MM.1S (cell line): ENCODE measurements around the gene PARVA.

ENCODE experiments used
- DNase-seq: peaks from one replicate; pipeline ENCODE4 v3.0.0-alpha.2; 2015
- H2AFZ ChIP-seq: fragments of 300-600 bp; sonication (generic); 2 replicates; pipeline ENCODE4 v1.6.0; 2016; ENCODE audit warnings: antibody characterized with exemption, low read length
- H3F3A ChIP-seq: fragments of 300-600 bp; sonication (generic); 2 replicates; pipeline ENCODE4 v1.6.1; 2016; ENCODE audit warnings: mild to moderate bottlenecking, antibody characterized with exemption, low read length, moderate library complexity, mixed read lengths; ENCODE audit not compliant: insufficient read depth
- H3K27ac ChIP-seq: fragments of 300-600 bp; sonication (generic); 2 replicates; pipeline ENCODE4 v1.5.1; 2016; ENCODE audit warnings: mild to moderate bottlenecking, low read length
- H3K27me3 ChIP-seq: fragments of 300-600 bp; sonication (generic); replicated peaks from 2 replicates; pipeline ENCODE4 v1.6.0; 2016; ENCODE audit warnings: low read length; ENCODE audit not compliant: insufficient read depth
- H3K36me3 ChIP-seq: fragments of 300-600 bp; sonication (generic); replicated peaks from 2 replicates; pipeline ENCODE4 v1.6.1; 2016; ENCODE audit warnings: mild to moderate bottlenecking, low read length, mixed read lengths; ENCODE audit not compliant: insufficient read depth
- H3K4me1 ChIP-seq: fragments of 300-600 bp; sonication (generic); 2 replicates; pipeline ENCODE4 v1.6.1; 2016; ENCODE audit warnings: low read length, mixed read lengths
- H3K4me2 ChIP-seq: fragments of 300-600 bp; sonication (generic); 2 replicates; pipeline ENCODE4 v1.6.0; 2016; ENCODE audit warnings: low read depth, low read length
- H3K4me3 ChIP-seq: fragments of 300-600 bp; sonication (generic); 2 replicates; pipeline ENCODE4 v1.5.1; 2016; ENCODE audit warnings: low read length, mixed read lengths
- H3K79me2 ChIP-seq: fragments of 300-600 bp; sonication (generic); 2 replicates; pipeline ENCODE4 v1.6.1; 2016; ENCODE audit warnings: mixed run types, low read length, mixed read lengths
- H3K9ac ChIP-seq: fragments of 300-600 bp; sonication (generic); 2 replicates; pipeline ENCODE4 v1.6.1; 2016; ENCODE audit warnings: low read length, mixed read lengths
- H3K9me2 ChIP-seq: fragments of 300-600 bp; sonication (generic); replicated peaks from 2 replicates; pipeline ENCODE4 v1.6.1; 2016; ENCODE audit warnings: mild to moderate bottlenecking, low read length, mixed read lengths; ENCODE audit not compliant: insufficient read depth
- H3K9me3 ChIP-seq: fragments of 300-600 bp; sonication (generic); replicated peaks from 2 replicates; pipeline ENCODE4 v1.6.1; 2016; ENCODE audit warnings: mild to moderate bottlenecking, low read length, mixed read lengths; ENCODE audit not compliant: insufficient read depth
- H4K20me1 ChIP-seq: fragments of 300-600 bp; sonication (generic); 2 replicates; pipeline ENCODE4 v1.6.1; 2016; ENCODE audit warnings: mild to moderate bottlenecking, low read length, moderate library complexity, mixed read lengths; ENCODE audit not compliant: insufficient read depth
- EZH2 ChIP-seq: fragments of 300-600 bp; sonication (generic); optimal IDR thresholded peaks from 2 replicates; pipeline ENCODE3; 2017; ENCODE audit warnings: low read depth, mild to moderate bottlenecking, antibody characterized with exemption, low read length, mixed read lengths
- EZH2phosphoT487 ChIP-seq: fragments of 300-600 bp; sonication (generic); IDR thresholded peaks from 2 replicates; pipeline ENCODE4 v1.6.1; 2018; ENCODE audit warnings: antibody characterized with exemption, low read length
- TF ChIP-seq, protein P1 (sequence below): fragments of 300-600 bp; sonication (generic); IDR thresholded peaks from 2 replicates; pipeline ENCODE4 v1.5.1; 2016; ENCODE audit warnings: antibody characterized with exemption, low read length, mixed read lengths

Gene PARVA

DNA sequence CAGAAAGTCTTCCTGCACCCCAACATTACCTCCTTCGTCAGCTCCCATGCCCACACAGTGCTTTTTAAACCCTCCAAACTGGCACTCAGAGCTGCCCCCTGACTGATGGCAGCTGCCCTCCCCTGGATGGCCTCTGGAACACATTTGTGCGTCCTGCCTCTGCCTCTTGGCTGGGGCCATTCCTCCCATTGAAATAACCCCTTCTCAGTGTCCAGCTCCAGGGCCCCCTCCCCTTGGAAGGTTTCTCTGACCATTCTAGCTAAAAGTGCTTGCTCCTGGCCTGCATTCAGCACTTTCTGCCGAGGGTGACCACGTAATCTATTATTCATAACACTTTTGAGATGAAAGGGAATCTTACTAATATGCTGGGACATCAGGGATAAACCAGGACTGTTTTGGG is 130.0 kb downstream of the PARVA start:
- Histone ChIP-seq H3K27me3 (no peaks in the 10 kb centered on the region), H3F3A (no peaks in the 10 kb centered on the region), H3K27ac (no peak overlapping the region), H3K4me1 (no peaks in the 10 kb centered on the region), H3K4me3 (no peak overlapping the region), H3K79me2 (no peaks in the 10 kb centered on the region), H2AFZ (no peak overlapping the region), H4K20me1 (no peaks in the 10 kb centered on the region), H3K36me3 (no peaks in the 10 kb centered on the region), H3K9ac (no peak overlapping the region), H3K4me2 (no peak overlapping the region), H3K9me2 (no peaks in the 10 kb centered on the region), H3K9me3 (no peaks in the 10 kb centered on the region)
- DNase-seq: no peak
- TF ChIP-seq, protein P1, sequence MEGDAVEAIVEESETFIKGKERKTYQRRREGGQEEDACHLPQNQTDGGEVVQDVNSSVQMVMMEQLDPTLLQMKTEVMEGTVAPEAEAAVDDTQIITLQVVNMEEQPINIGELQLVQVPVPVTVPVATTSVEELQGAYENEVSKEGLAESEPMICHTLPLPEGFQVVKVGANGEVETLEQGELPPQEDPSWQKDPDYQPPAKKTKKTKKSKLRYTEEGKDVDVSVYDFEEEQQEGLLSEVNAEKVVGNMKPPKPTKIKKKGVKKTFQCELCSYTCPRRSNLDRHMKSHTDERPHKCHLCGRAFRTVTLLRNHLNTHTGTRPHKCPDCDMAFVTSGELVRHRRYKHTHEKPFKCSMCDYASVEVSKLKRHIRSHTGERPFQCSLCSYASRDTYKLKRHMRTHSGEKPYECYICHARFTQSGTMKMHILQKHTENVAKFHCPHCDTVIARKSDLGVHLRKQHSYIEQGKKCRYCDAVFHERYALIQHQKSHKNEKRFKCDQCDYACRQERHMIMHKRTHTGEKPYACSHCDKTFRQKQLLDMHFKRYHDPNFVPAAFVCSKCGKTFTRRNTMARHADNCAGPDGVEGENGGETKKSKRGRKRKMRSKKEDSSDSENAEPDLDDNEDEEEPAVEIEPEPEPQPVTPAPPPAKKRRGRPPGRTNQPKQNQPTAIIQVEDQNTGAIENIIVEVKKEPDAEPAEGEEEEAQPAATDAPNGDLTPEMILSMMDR: no peak
- TF ChIP-seq EZH2phosphoT487 (no peak), EZH2 (no peak)

DNA sequence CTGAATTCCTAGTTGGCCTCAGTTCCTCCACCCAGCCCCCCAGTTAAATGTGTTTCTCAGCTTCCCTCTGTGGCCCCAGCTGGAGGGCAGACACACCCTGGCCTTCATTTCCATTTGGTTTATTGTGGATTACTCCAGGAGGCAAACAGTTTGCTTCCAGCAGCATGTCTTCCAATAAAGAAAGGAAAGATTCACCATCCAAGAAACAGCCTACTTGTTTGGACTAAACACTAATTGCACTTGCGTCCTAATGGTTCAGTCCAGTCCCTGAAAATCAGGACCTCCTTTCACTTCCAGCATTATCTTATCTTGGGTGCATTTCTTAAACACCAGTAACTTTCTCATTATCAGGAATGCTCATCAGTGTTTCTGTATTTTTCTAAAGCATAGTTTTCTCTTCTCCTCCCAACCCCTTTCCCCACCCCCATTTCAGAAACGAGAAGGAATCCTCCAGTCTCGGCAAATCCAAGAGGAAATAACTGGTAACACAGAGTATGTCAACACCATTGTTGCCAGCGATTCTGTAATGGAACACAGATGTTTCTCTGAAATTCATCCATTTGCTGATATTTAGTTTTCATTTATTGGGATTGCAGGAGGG is 130.9 kb downstream of the PARVA start:
- no peaks in the 10 kb centered on the region for H3K9me2 ChIP-seq
- H3K9ac ChIP-seq: no peak overlapping the region
- H4K20me1 ChIP-seq: no peaks in the 10 kb centered on the region
- no peak overlapping the region for H3K4me3 ChIP-seq
- H3K27me3 ChIP-seq: no peaks in the 10 kb centered on the region
- H3K27ac ChIP-seq: no peak overlapping the region
- H3K9me3 ChIP-seq: no peaks in the 10 kb centered on the region
- H3K4me2 ChIP-seq: no peak overlapping the region
- no peak overlapping the region for H2AFZ ChIP-seq
- H3F3A ChIP-seq: no peaks in the 10 kb centered on the region
- no peaks in the 10 kb centered on the region for H3K36me3 ChIP-seq
- no peak for DNase-seq
- H3K79me2 ChIP-seq: no peaks in the 10 kb centered on the region
- no peak for TF ChIP-seq EZH2phosphoT487
- no peak for TF ChIP-seq EZH2
- TF ChIP-seq, protein P1: no peak
- H3K4me1 ChIP-seq: no peaks in the 10 kb centered on the region

DNA sequence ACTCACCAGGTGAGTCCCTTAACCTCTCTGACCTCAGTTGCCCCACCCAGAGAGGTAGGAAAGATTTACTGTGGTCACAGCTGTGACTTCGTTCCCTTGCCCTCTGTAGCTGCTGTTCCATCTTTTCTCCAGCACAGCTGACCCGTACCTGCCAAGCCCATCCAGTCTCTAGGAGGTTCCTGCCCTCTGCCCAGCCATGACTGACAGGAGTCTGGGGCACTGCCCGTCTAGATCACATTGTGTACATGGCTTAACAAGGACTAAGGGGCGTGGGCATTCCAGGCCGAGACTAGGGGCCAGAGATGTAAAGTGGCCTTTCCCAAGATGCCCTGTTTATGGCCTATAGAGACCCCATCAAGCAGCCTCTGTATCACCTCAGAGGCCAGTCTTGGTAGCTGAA is 132.0 kb downstream of the PARVA start:
- no peak for TF ChIP-seq EZH2phosphoT487
- TF ChIP-seq EZH2: no peak
- TF ChIP-seq, protein P1: no peak
- DNase-seq: no peak

More for the DNA sequence above, 132.0 kb downstream of the PARVA start:
- H3K79me2 ChIP-seq: no peaks in the 10 kb centered on the region
- H3K4me2 ChIP-seq: no peak overlapping the region
- H3K36me3 ChIP-seq: no peaks in the 10 kb centered on the region
- H3F3A ChIP-seq: no peaks in the 10 kb centered on the region
- no peak overlapping the region for H3K27ac ChIP-seq
- no peak overlapping the region for H2AFZ ChIP-seq
- H3K4me3 ChIP-seq: no peak overlapping the region
- H4K20me1 ChIP-seq: no peaks in the 10 kb centered on the region
- no peaks in the 10 kb centered on the region for H3K9me2 ChIP-seq
- H3K9me3 ChIP-seq: no peaks in the 10 kb centered on the region
- no peak overlapping the region for H3K9ac ChIP-seq
- H3K4me1 ChIP-seq: no peaks in the 10 kb centered on the region
- no peaks in the 10 kb centered on the region for H3K27me3 ChIP-seq
